Vagina (tissue), 2 donors: ENCODE data around the gene TEX35.

Experiments
- POLR2A ChIP-seq, 2 donors: fragments of 450-650 bp; IDR thresholded peaks; one replicate each; pipeline ENCODE4 v1.6.1; 2017; ENCODE audit warnings: antibody characterized with exemption in 2 of 2, mild to moderate bottlenecking in 2 of 2, moderate library complexity in 2 of 2
- TF ChIP-seq, protein P1 (sequence below), 3 experiments: fragments of 450-650 bp in 2 of 3; fragments of 200-600 bp in 1 of 3; sonication (generic) in 1 of 3; IDR thresholded peaks; one replicate each; pipeline ENCODE4 v1.5.1; 2017 to 2019; ENCODE audit warnings: antibody characterized with exemption in 3 of 3, mild to moderate bottlenecking in 2 of 3, moderate library complexity in 2 of 3

- TF ChIP-seq POLR2A (IDR thresholded peaks at IDR 0.05): no peak
- TF ChIP-seq, protein P1, sequence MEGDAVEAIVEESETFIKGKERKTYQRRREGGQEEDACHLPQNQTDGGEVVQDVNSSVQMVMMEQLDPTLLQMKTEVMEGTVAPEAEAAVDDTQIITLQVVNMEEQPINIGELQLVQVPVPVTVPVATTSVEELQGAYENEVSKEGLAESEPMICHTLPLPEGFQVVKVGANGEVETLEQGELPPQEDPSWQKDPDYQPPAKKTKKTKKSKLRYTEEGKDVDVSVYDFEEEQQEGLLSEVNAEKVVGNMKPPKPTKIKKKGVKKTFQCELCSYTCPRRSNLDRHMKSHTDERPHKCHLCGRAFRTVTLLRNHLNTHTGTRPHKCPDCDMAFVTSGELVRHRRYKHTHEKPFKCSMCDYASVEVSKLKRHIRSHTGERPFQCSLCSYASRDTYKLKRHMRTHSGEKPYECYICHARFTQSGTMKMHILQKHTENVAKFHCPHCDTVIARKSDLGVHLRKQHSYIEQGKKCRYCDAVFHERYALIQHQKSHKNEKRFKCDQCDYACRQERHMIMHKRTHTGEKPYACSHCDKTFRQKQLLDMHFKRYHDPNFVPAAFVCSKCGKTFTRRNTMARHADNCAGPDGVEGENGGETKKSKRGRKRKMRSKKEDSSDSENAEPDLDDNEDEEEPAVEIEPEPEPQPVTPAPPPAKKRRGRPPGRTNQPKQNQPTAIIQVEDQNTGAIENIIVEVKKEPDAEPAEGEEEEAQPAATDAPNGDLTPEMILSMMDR (IDR thresholded peaks at IDR 0.05): no peak
Observed at GRCh38 chr1:178530037-178530402, 17.1 kb downstream of the TEX35 start.
